HUDEP-2 (cell line): ENCODE results near the gene ZBTB20.

Experiments used
- DNase-seq, 76 experiments: peaks; one replicate each; lab custom pipeline; 2025; ENCODE audit not compliant: unreplicated experiment in 76 of 76; lab: John Stamatoyannopoulos, UW

ZBTB20 gene

DNA sequence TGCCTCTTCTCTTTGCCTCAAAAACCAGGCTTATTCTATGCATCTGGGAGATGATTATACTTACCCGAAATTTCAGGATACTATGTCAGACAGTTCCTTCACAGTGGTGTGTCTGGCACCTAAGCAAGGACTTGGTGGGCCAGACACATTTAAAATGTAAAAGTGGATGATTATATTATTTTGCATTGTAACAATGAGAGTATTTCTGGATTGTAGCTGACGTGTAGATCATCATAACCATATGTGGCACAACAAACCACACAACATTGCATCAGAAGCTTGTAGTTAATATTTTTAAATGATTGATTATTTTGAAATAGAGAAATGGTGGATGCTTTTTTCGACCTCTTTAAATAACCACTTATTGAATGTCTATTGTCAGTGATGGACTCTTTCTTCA lies 744.2 kb downstream of the ZBTB20 start:
- DNase-seq, result no peak

- DNase-seq, result no peak
These were observed 745.7 kb downstream of the ZBTB20 start for GRCh38 chr3:114401346-114401745.

DNA sequence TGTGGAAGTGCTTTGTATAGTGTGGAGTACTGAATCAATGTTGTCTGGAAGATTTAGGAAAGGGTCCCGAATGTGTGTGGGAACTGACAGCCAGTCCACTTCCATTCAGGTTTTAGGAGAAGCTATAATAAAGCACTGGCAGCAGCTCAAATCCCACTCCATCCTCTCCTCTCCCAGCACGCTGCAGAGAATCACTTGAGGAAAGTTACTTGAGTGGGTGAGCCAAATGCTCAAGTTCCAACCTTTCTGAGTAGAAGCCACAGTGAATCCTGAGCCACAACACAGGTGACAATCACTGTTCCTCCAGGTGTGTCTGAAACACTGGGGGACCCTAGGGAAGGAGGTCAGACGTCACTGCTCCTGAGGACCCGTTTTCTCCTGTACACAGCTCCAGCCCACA lies 746.7 kb downstream of the ZBTB20 start:
- DNase-seq, result no peak

DNA sequence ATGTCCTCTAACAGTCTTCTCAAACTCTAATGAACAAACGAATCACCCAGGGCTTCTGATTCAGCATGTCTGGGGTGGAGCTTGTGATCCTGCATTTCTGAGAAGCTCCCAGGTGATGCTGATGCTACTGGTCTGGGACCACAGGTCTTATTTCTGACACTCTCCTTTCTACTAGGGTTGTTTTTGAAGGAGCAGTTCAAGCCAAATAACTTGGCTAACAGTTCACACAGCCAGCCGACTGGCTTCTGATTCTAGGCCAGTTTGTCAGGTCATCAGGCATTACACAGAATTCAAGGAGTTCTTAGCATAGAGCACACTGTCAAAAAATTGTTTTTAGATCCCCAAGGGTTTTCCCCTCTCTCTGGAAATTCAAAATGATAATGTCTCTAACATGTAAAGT lies 752.5 kb downstream of the ZBTB20 start:
- DNase-seq, result no peak

GRCh38 chr3:114393367-114394072 lies 753.6 kb downstream of the ZBTB20 start:
- no peak for DNase-seq

GRCh38 chr3:114392831-114393230 lies 754.3 kb downstream of the ZBTB20 start:
- DNase-seq, result no peak

DNA sequence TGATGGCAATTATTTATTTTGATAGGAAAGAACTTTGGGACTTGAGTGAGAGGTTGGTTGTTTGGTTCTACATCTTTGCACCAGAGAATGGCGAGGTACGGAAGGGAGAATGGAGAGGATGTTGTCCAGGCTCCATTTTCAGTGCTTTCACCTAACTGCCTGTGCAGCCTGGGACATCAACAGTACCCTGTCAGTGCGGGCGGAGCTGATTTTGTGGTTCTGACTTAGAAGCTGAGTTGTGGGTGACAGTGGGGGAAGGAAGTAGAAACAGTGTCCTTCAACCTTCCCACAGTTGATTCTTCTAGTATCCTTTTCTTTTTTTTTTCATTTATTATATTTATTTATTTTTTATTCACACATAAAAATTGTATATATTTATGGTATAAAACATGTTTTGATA lies 757.9 kb downstream of the ZBTB20 start:
- no peak for DNase-seq

DNA sequence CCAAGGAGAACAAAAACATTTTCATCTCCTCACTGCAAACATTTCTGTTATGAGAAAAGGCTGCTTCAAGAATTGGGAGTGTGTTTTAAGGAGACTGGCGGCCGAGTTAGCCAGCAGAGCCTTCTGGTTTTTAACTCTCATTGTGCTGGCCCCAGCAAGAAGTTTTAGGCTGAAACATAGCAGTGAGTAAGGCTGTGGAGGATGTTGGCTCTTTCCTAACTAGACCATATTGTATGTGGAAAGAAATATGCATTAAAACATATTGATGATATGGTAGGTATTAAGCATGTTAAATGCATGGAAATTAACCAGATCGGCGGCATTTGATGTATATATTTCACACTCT lies 762.6 kb downstream of the ZBTB20 start:
- DNase-seq, result no peak

GRCh38 chr3:114383875-114384557 lies 763.1 kb downstream of the ZBTB20 start:
- DNase-seq, result peak in 55 of 76 experiments; percentile 0 to 63 (median 19)

DNA sequence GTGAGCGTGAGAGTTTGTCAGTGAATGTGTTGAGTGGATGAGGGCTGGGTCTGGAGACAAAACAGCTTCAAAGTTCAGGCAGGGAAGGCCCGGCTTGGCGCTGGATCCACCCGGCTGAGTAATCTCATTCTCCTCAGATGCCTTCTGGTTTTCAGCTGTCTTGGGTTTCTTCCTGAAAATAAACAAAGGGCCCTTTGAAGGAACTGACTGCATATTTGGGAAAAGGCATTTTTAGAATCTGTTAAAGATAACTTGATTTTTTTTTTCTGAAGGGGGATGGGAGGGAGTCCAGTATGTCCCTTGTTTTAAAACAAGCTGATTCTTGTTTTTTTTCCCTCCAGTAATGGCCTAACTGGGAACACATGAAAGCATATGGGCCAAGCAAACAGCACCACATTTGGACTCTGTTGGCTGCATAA lies 766.8 kb downstream of the ZBTB20 start:
- no peak for DNase-seq

- DNase-seq, result no peak
These were observed 767.8 kb downstream of the ZBTB20 start for GRCh38 chr3:114379266-114379665.

GRCh38 chr3:114378760-114379159 lies 768.3 kb downstream of the ZBTB20 start:
- no peak for DNase-seq

- no peak for DNase-seq
These were observed 769.7 kb downstream of the ZBTB20 start for GRCh38 chr3:114377426-114377825.

- no peak for DNase-seq
These were observed 770.4 kb downstream of the ZBTB20 start for GRCh38 chr3:114376516-114377185.

DNA sequence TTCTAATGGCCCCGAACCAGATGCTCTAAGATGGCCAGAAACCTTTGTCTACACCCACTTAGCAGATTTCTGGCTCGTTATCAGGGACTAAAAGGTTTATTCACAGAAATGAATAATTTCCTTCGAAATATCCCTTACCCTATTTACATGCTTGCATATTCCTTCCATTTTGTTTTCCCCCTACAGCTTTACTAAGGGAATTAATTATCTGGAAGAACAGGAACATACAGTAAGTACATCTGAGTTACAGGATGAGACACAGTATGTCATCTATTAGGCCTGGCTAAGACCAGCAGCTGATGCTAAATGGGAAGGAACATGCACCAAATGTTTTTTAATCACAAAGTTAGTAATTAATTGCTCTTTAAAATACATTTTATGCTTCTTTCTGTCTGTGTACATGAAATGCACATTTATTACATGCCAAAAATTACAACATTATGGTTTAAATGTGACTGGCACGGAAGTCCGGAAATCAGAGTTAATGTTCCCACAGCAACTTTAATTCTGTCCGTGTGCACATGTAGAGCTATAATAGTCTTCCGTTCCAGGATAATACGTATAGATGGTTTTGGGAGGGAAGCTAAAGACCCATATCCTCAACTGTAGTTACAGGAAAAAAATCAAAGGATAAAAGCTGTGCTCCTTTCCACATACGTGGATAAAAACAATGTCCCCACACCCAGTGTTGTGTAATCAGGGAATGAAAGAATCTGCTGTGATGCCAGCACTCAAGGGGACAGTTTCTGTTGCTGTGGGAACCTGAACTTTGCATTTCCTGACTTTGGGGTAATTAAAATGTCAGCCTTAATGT lies 771.3 kb downstream of the ZBTB20 start:
- DNase-seq, result no peak

- DNase-seq, result no peak
These were observed 772.6 kb downstream of the ZBTB20 start for GRCh38 chr3:114374433-114374990.

DNA sequence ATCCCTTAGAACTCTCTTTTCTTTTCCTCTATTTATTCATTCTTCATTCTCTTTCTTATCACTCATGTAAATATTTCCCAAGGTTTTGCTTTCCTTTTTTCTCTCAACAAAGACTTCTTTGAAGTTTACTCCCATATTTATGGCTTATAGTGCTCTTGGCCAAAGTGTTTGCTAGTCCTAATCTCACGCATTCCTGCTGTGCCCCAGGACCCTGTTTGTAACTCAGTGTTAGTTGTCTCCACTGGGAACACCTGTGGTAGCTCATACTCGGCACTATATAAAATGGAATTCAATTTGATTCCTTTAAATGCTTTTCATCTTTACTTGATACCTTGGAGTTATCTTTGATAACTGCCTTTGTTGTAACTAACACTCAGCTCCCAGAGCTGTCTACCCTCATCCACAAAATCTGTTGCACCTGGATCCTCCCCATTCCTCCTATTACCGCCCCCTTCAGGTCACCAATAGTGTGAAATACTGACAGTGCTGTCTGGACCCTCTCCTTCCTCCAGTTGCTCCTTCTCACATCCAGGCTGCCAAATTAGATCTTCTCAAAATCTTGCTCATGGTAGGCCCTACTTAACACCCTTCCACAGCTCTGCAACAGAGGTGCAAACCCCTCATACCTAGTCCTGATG lies 776.4 kb downstream of the ZBTB20 start:
- no peak for DNase-seq

GRCh38 chr3:114365909-114366308 lies 781.2 kb downstream of the ZBTB20 start:
- DNase-seq, result no peak

GRCh38 chr3:114364806-114365654 lies 782.1 kb downstream of the ZBTB20 start:
- DNase-seq, result no peak
